GM21737 (cell line): Measurements from ENCODE around the gene RERE.
"Not testable (repeated sequence)": the region's sequence is repeated elsewhere in the genome, so short reads cannot be mapped to it uniquely, and the experiment has no call there.

Source experiments
- ATAC-seq: cut with Tn5 transposase; IDR thresholded peaks from one replicate; pipeline ENCODE4 v1.9.1; 2021; ENCODE audit warnings: mild to moderate bottlenecking, moderate library complexity; ENCODE audit not compliant: unreplicated experiment

The RERE gene

GRCh38 chr1:8525216-8525557, 292.3 kb downstream of the RERE start:
- no peak for ATAC-seq

- ATAC-seq, result no peak
Observed at GRCh38 chr1:8524627-8525157, 292.7 kb downstream of the RERE start.

GRCh38 chr1:8523666-8524206, 293.7 kb downstream of the RERE start:
- no peak for ATAC-seq

- ATAC-seq, result no peak
Observed at GRCh38 chr1:8520483-8520966, 296.9 kb downstream of the RERE start.

GRCh38 chr1:8519167-8519566, 298.3 kb downstream of the RERE start:
- ATAC-seq, result no peak

GRCh38 chr1:8518490-8518801, 299.0 kb downstream of the RERE start:
- ATAC-seq, result no peak

- no peak for ATAC-seq
Observed at GRCh38 chr1:8517661-8518489, 299.6 kb downstream of the RERE start.

GRCh38 chr1:8516793-8517556, 300.5 kb downstream of the RERE start:
- no peak for ATAC-seq

GRCh38 chr1:8516278-8516777, 301.1 kb downstream of the RERE start:
- ATAC-seq, result no peak

GRCh38 chr1:8512504-8512903, 304.9 kb downstream of the RERE start:
- no peak for ATAC-seq

- ATAC-seq, result no peak
Observed at GRCh38 chr1:8510041-8510823, 307.2 kb downstream of the RERE start.

- ATAC-seq, result no peak
Observed at GRCh38 chr1:8509579-8509978, 307.9 kb downstream of the RERE start.

GRCh38 chr1:8506995-8507615, 310.3 kb downstream of the RERE start:
- ATAC-seq, result no peak

GRCh38 chr1:8506456-8506855, 311.0 kb downstream of the RERE start:
- ATAC-seq, result no peak

- no peak for ATAC-seq
Observed at GRCh38 chr1:8503842-8504241, 313.6 kb downstream of the RERE start.

GRCh38 chr1:8502949-8503348, 314.5 kb downstream of the RERE start:
- not testable (repeated sequence) for ATAC-seq

- ATAC-seq, result no peak
Observed at GRCh38 chr1:8497210-8497819, 320.1 kb downstream of the RERE start.

- no peak for ATAC-seq
Observed at GRCh38 chr1:8496473-8496872, 321.0 kb downstream of the RERE start.

GRCh38 chr1:8495928-8496401, 321.5 kb downstream of the RERE start:
- no peak for ATAC-seq

- ATAC-seq, result no peak
Observed at GRCh38 chr1:8494681-8495080, 322.8 kb downstream of the RERE start.
